ENCODE data around the gene ASPN. TPM values are rescaled to one million over a fixed set of nuclear protein-coding genes. Genes with fewer than 3 reads are reported as not detected.

ASPN gene
- total RNA-seq, 1 donor from 2014 or later: not detected

DNA sequence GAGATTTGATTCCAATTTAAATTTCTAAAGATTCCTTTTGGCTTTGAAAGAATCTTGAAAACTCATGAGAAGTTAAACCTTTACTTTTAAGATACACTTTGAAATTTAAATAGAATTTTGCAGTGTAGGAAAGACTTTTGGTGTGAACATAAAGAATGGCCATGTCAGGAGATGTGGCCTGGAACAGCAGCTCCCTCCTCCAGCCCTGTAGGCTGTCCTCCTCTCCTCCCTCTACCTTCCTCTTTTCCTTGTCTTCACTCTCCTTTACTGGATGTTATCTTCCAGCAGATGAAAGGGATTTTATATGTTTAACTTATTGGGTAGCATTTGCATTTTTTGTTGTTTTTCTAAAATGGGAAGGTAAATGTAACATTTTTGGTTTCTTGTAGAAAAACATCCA lies 18.9 kb downstream of the ASPN start:
- TF ChIP-seq, protein P1, sequence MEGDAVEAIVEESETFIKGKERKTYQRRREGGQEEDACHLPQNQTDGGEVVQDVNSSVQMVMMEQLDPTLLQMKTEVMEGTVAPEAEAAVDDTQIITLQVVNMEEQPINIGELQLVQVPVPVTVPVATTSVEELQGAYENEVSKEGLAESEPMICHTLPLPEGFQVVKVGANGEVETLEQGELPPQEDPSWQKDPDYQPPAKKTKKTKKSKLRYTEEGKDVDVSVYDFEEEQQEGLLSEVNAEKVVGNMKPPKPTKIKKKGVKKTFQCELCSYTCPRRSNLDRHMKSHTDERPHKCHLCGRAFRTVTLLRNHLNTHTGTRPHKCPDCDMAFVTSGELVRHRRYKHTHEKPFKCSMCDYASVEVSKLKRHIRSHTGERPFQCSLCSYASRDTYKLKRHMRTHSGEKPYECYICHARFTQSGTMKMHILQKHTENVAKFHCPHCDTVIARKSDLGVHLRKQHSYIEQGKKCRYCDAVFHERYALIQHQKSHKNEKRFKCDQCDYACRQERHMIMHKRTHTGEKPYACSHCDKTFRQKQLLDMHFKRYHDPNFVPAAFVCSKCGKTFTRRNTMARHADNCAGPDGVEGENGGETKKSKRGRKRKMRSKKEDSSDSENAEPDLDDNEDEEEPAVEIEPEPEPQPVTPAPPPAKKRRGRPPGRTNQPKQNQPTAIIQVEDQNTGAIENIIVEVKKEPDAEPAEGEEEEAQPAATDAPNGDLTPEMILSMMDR (conservative IDR thresholded peaks at IDR 0.05; ENCODE audit: low read depth, low read length): no peak
- no peak for DNase-seq (ENCODE audit: low read depth)
- H3K4me3 ChIP-seq (ENCODE audit: low read depth, low read length): no peak overlapping the region

DNA sequence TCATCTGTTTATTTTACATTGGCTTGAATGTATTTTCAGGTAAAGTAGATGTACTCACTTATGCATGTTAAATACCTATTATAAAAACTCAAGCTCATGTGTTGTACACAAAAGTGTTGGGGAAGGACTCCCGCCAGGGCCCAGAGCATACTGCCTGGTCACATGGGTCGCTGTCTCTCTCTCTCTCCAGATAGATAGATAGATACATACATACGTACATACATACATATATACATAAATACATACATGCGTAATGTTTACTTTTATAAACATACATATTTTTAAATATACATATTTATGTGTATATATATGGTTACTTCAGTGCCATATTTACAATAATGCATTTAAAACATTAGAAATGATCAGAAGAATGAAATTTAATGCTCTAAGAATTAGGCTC lies 24.7 kb downstream of the ASPN start:
- no peak for DNase-seq (ENCODE audit: low read depth)
- TF ChIP-seq, protein P1 (conservative IDR thresholded peaks at IDR 0.05; ENCODE audit: low read depth, low read length): no peak
- no peak overlapping the region for H3K4me3 ChIP-seq (ENCODE audit: low read depth, low read length)

DNA sequence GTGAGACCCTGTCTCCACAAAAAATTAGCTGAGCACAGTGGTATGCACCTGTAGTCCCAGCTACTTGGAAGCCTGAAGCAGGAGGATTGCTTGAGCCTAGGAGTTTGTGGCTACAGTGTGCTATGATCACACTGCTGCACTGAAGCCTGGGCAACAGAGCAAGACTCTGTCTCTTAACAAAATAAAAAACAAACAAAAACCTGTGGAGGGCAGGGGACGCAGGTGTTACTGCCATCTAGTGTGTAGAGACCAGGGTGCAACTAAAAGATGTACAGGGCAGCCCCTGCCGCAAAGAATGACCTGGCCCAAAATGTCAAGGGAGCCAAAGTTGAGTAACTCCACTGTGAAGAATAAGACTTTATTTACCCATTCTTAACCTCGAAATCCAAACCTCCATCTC lies 27.1 kb downstream of the ASPN start:
- no peak for DNase-seq (ENCODE audit: low read depth)
- TF ChIP-seq, protein P1 (conservative IDR thresholded peaks at IDR 0.05; ENCODE audit: low read depth, low read length): peak; percentile 51
- H3K4me3 ChIP-seq (ENCODE audit: low read depth, low read length): no peak overlapping the region

DNA sequence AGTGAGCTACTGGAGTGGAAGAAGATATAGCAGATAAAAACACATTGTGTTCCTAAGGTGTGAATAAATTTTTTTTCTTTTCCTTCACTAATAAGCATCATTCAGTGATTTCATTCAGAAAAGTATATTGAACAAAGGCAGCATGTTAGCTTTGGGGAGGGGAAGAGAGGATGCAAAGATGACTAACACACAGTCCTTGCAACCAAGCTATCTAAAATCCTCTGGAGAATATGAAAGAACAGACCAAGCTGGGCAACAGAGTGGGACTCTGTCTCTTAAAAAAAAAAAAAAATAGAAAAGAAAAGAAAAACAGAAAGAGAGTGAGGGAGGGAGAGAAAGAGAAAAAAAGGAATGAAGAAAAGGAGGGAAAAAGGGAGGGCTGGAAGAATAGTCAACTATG lies 35.8 kb downstream of the ASPN start:
- no peak overlapping the region for H3K4me3 ChIP-seq (ENCODE audit: low read depth, low read length)
- no peak for DNase-seq (ENCODE audit: low read depth)
- TF ChIP-seq, protein P1 (conservative IDR thresholded peaks at IDR 0.05; ENCODE audit: low read depth, low read length): no peak

DNA sequence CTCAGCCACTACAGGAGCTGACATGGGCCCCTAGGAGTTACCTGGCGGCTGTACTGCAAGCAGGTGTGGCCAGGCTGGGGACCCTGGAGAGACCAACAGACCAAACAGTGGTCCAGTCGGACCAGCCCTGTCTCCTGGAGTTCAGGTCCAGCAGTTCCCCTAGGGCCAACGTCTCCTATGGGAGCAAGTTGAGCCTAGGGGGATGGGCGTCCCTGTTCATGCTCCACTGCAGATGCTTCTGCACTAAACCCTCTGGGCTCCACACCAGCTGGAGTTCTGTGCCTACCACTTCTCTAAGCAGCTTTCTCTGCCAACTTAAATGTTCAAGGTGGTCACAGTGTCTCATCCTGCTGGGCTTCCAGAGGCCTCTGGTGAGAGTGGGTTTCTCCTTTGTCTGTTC lies 37.5 kb downstream of the ASPN start:
- no peak overlapping the region for H3K4me3 ChIP-seq (ENCODE audit: low read depth, low read length)
- no peak for DNase-seq (ENCODE audit: low read depth)
- TF ChIP-seq, protein P1 (conservative IDR thresholded peaks at IDR 0.05; ENCODE audit: low read depth, low read length): no peak

DNA sequence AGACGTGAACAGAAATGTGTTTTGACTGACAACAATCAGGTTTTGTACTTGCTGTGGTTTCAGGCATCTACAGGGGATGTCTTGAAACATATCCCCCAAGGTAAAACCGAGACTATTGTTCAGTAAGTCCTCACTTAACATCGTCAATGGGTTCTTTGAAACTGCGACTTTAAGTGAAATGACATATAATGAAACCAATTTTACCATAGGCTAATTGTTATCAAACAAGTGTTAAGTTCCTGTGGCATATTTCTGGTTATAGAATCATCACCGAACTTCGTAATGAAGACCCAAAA lies 41.6 kb downstream of the ASPN start:
- TF ChIP-seq, protein P1 (conservative IDR thresholded peaks at IDR 0.05; ENCODE audit: low read depth, low read length): no peak
- DNase-seq (ENCODE audit: low read depth): no peak
- no peak overlapping the region for H3K4me3 ChIP-seq (ENCODE audit: low read depth, low read length)

DNA sequence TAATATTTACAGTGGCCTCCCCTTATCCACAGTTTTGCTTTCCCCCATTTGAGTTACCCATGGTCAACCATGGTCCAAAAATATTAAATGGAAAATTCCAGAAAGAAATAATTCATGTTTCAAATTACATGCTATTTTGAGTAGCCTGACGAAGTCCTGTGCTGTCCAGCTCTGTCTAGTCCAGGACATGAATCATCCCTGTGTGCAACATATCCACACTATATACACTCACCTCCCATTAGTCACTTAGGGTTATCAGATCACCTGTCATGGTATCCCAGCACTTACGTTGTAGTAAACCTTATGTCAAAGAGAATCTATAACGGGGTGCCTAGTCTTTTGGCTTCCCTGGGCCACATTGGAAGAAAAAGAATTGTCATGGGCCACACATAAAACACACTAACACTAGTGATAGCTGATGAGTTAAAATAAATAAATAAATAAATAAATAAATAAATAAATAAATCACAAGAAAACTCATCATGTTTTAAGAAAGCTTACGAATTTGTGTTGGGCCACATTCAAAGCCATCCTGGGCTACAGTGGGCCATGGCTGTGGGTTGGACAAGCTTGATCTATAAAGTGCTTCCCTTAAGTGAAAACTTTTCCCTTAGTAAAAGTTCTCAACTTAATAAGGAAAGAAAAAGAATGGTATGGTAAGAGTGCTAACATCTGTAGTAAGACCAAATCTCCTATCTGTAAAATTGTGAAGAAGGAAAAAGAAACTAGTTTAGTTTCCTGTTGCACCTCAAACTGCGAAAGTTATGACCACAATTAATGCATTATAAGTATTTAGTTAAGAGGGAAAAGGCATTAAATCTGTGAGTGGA lies 42.2 kb downstream of the ASPN start:
- no peak for DNase-seq (ENCODE audit: low read depth)
- no peak overlapping the region for H3K4me3 ChIP-seq (ENCODE audit: low read depth, low read length)
- TF ChIP-seq, protein P1 (conservative IDR thresholded peaks at IDR 0.05; ENCODE audit: low read depth, low read length): no peak

Data from epithelial cell of proximal tubule (primary cell).